ENCODE data around the gene CHCHD3. TPM values are rescaled to one million over a fixed set of nuclear protein-coding genes. Genes with fewer than 3 reads are reported as not detected.
"Not testable (repeated sequence)": the region's sequence is repeated elsewhere in the genome, so short reads cannot be mapped to it uniquely, and the experiment has no call there.

The CHCHD3 gene
- total RNA-seq, 2 experiments from 2014 or later, result 83.5 to 83.8 TPM

GRCh38 chr7:132895231-132895630, 186.7 kb downstream of the CHCHD3 start:
- H3K4me2 ChIP-seq (ENCODE audit: low read length), result no peak overlapping the region
- H4K20me1 ChIP-seq (ENCODE audit: insufficient read depth, low read length), result no peaks in the 10 kb centered on the region
- BruUV-seq (replicated peaks), result no TSS peak
- no peaks in the 10 kb centered on the region for H3K79me2 ChIP-seq (ENCODE audit: insufficient read depth, low read depth, low read length)
- peaks cover 5% of the 10 kb centered on the region; the same call in 1 of the 2 replicates for H3K36me3 ChIP-seq (ENCODE audit: insufficient read depth, low read length)
- TF ChIP-seq EZH2phosphoT487 (IDR thresholded peaks at IDR 0.05; ENCODE audit: borderline replicate concordance, low read depth, low read length) (no peak), CTCF (conservative IDR thresholded peaks at IDR 0.05; ENCODE audit: low read length) (no peak)
- no peak overlapping the region for H3K4me3 ChIP-seq (ENCODE audit: low read depth, low read length, poor library complexity, severe bottlenecking)
- H3K27ac ChIP-seq (ENCODE audit: low read depth, low read length, poor library complexity, severe bottlenecking), result no peak overlapping the region
- H3K9me3 ChIP-seq (ENCODE audit: low read length), result no peaks in the 10 kb centered on the region
- no peak overlapping the region for H2AFZ ChIP-seq (ENCODE audit: low read length)
- H3K9me2 ChIP-seq (ENCODE audit: insufficient read depth, low read length), result no peaks in the 10 kb centered on the region
- POLR2A ChIA-PET, result interaction anchor here (1.2 kb wide), 1 partner anchor 11 kb away, joined by 3 read pairs; no protein-coding TSS in a partner anchor
- DNase-seq (ENCODE audit: low spot score), result no peak
- CTCF ChIA-PET (ENCODE audit: unreplicated experiment), result no interaction called here
- intact Hi-C loops (cut with micrococcal nuclease; ENCODE audit: unreplicated experiment), result no loop called here
- no peaks in the 10 kb centered on the region for H3K4me1 ChIP-seq (ENCODE audit: insufficient read depth, low read length, poor library complexity, severe bottlenecking)

GRCh38 chr7:132893560-132893959, 188.3 kb downstream of the CHCHD3 start:
- Histone ChIP-seq H3K79me2 (ENCODE audit: insufficient read depth, low read depth, low read length) (no peaks in the 10 kb centered on the region), H3K4me1 (ENCODE audit: insufficient read depth, low read length, poor library complexity, severe bottlenecking) (no peaks in the 10 kb centered on the region), H3K9me3 (ENCODE audit: low read length) (no peaks in the 10 kb centered on the region), H3K9me2 (ENCODE audit: insufficient read depth, low read length) (no peaks in the 10 kb centered on the region), H4K20me1 (ENCODE audit: insufficient read depth, low read length) (no peaks in the 10 kb centered on the region), H2AFZ (ENCODE audit: low read length) (no peak overlapping the region), H3K4me2 (ENCODE audit: low read length) (no peak overlapping the region), H3K27ac (ENCODE audit: low read depth, low read length, poor library complexity, severe bottlenecking) (no peak overlapping the region), H3K36me3 (ENCODE audit: insufficient read depth, low read length) (peaks cover 5% of the 10 kb centered on the region; the same call in 1 of the 2 replicates), H3K4me3 (ENCODE audit: low read depth, low read length, poor library complexity, severe bottlenecking) (no peak overlapping the region)
- POLR2A ChIA-PET, result no interaction called here
- BruUV-seq (replicated peaks), result no TSS peak
- no peak for DNase-seq (ENCODE audit: low spot score)
- intact Hi-C loops (cut with micrococcal nuclease; ENCODE audit: unreplicated experiment), result no loop called here
- TF ChIP-seq EZH2phosphoT487 (IDR thresholded peaks at IDR 0.05; ENCODE audit: borderline replicate concordance, low read depth, low read length) (no peak), CTCF (conservative IDR thresholded peaks at IDR 0.05; ENCODE audit: low read length) (no peak)
- CTCF ChIA-PET (ENCODE audit: unreplicated experiment), result no interaction called here

- H2AFZ ChIP-seq (ENCODE audit: low read length); H4K20me1 ChIP-seq (ENCODE audit: insufficient read depth, low read length); POLR2A ChIA-PET; intact Hi-C loops (cut with micrococcal nuclease; ENCODE audit: unreplicated experiment); H3K36me3 ChIP-seq (ENCODE audit: insufficient read depth, low read length); H3K9me3 ChIP-seq (ENCODE audit: low read length); CTCF ChIA-PET (ENCODE audit: unreplicated experiment); H3K4me1 ChIP-seq (ENCODE audit: insufficient read depth, low read length, poor library complexity, severe bottlenecking); BruUV-seq (replicated peaks); H3K79me2 ChIP-seq (ENCODE audit: insufficient read depth, low read depth, low read length); H3K9me2 ChIP-seq (ENCODE audit: insufficient read depth, low read length); H3K27ac ChIP-seq (ENCODE audit: low read depth, low read length, poor library complexity, severe bottlenecking); DNase-seq (ENCODE audit: low spot score); H3K4me3 ChIP-seq (ENCODE audit: low read depth, low read length, poor library complexity, severe bottlenecking); H3K4me2 ChIP-seq (ENCODE audit: low read length): not testable (repeated sequence)
These were observed 189.1 kb downstream of the CHCHD3 start for GRCh38 chr7:132892744-132893143.
